NB4 (cell line): ENCODE results near the gene GLI3.

Source experiments
- DNase-seq: peaks from one replicate; pipeline ENCODE4 v3.0.0; 2010; ENCODE audit warnings: low read depth
- H3K4me3 ChIP-seq: one replicate; pipeline ENCODE4 v1.5.1; 2011; ENCODE audit warnings: mild to moderate bottlenecking, low read depth, low read length, moderate library complexity
- MAX ChIP-seq: IDR thresholded peaks from 2 replicates; pipeline ENCODE4 v1.6.1; 2011; ENCODE audit warnings: low read depth, low read length
- MYC ChIP-seq: IDR thresholded peaks from 2 replicates; pipeline ENCODE4 v1.6.1; 2011; ENCODE audit warnings: low read depth, low read length
- POLR2A ChIP-seq: IDR thresholded peaks from 2 replicates; pipeline ENCODE4 v1.6.1; 2011; ENCODE audit warnings: mild to moderate bottlenecking; ENCODE audit not compliant: insufficient read length; ENCODE audit errors: extremely low read depth
- TF ChIP-seq, protein P1 (sequence below): IDR thresholded peaks from one replicate; pipeline ENCODE4 v1.5.1; 2012; ENCODE audit warnings: low read depth, low read length

GLI3 gene

DNA sequence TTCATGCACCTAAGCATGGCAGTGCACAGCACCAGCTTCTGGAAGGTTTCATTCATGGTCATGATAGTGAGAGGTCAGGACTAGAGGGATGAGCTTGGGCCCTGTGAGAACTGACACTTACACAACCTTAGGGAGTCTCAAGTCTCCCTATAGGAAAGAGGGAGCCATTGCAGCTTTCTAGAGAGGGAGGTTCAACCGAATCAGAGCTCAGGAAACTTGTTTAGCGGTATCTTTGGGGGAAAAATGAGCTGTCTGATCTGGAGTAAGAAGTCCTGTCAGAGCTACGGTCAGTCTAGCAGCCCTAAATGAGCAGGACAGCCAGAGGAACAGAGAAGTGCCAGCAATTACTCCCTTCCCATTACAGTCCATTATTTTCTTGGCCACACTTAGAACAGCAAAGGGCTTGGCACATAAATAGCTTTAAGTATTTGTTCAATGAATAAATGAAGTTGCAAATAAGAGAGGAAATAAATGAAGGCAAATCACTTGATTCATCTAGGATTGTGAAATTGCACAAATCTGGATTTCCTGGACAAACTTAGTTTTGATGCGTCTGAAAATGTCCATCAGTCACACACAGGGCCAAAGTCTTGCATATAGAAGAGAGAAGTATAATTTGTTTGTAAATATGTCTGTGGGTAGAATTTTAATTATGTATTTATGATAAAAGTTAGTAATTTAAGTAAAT is 262.0 kb downstream of the GLI3 start:
- TF ChIP-seq MYC, result no peak
- TF ChIP-seq MAX, result no peak
- TF ChIP-seq, protein P1, sequence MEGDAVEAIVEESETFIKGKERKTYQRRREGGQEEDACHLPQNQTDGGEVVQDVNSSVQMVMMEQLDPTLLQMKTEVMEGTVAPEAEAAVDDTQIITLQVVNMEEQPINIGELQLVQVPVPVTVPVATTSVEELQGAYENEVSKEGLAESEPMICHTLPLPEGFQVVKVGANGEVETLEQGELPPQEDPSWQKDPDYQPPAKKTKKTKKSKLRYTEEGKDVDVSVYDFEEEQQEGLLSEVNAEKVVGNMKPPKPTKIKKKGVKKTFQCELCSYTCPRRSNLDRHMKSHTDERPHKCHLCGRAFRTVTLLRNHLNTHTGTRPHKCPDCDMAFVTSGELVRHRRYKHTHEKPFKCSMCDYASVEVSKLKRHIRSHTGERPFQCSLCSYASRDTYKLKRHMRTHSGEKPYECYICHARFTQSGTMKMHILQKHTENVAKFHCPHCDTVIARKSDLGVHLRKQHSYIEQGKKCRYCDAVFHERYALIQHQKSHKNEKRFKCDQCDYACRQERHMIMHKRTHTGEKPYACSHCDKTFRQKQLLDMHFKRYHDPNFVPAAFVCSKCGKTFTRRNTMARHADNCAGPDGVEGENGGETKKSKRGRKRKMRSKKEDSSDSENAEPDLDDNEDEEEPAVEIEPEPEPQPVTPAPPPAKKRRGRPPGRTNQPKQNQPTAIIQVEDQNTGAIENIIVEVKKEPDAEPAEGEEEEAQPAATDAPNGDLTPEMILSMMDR, result no peak
- no peak for TF ChIP-seq POLR2A
- no peak for DNase-seq

DNA sequence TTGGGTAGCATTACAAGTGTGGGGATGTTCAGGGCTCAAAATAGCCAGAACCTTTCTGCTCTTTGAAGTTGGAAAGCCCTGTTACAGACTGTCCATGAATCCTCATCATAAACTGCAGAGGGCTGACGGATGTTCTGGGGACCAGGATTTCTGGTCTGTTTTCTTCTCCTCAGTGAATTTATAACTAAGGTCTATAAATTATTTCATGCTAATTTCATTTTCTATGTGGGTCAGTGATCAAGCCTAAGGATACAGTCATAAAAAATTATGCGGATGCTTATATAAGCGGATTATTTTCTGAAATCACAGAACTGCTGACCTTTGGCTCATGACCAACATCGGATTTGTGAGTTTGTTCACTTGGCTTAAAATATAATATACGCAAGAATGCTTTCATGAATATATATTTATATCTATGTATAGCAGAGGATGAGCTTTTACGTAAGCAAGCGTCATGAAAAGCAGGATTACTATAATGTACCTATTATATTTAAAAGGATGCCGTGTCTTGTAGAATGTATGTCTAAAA is 263.7 kb downstream of the GLI3 start:
- DNase-seq, result no peak
- TF ChIP-seq MYC, result no peak
- TF ChIP-seq, protein P1, result no peak
- no peak for TF ChIP-seq MAX
- TF ChIP-seq POLR2A, result no peak
- no peak overlapping the region for H3K4me3 ChIP-seq

More for the DNA sequence above, 262.0 kb downstream of the GLI3 start:
- H3K4me3 ChIP-seq, result no peak overlapping the region

- no peak overlapping the region for H3K4me3 ChIP-seq
- TF ChIP-seq, protein P1, result no peak
- TF ChIP-seq MYC (no peak), POLR2A (no peak), MAX (no peak)
- DNase-seq, result no peak
Observed at GRCh38 chr7:41972776-41973175, 264.2 kb downstream of the GLI3 start.

- H3K4me3 ChIP-seq, result no peak overlapping the region
- TF ChIP-seq MYC, result no peak
- TF ChIP-seq, protein P1, result no peak
- no peak for TF ChIP-seq MAX
- no peak for TF ChIP-seq POLR2A
- DNase-seq, result no peak
Observed at GRCh38 chr7:41972270-41972669, 264.7 kb downstream of the GLI3 start.

GRCh38 chr7:41971640-41972187 is 265.3 kb downstream of the GLI3 start:
- TF ChIP-seq MAX, result no peak
- TF ChIP-seq MYC, result no peak
- TF ChIP-seq, protein P1, result no peak
- no peak for TF ChIP-seq POLR2A
- no peak overlapping the region for H3K4me3 ChIP-seq
- DNase-seq, result no peak
